Measurements from ENCODE around the gene PHEX. TPM values are rescaled to one million over a fixed set of nuclear protein-coding genes. Genes with fewer than 3 reads are reported as not detected.

PHEX gene
- total RNA-seq, 1 donor: 1.4 TPM

- H3K36me3 ChIP-seq (ENCODE audit: insufficient read depth, low read length): no peaks in the 10 kb centered on the region
- H3K27ac ChIP-seq (ENCODE audit: low read depth, low read length): peak overlapping the region; percentile 83
- no peak overlapping the region for H2AFZ ChIP-seq (ENCODE audit: low read length)
- H3K4me1 ChIP-seq (ENCODE audit: insufficient read depth, low read length): peaks cover 17% of the 10 kb centered on the region
- TF ChIP-seq, protein P1, sequence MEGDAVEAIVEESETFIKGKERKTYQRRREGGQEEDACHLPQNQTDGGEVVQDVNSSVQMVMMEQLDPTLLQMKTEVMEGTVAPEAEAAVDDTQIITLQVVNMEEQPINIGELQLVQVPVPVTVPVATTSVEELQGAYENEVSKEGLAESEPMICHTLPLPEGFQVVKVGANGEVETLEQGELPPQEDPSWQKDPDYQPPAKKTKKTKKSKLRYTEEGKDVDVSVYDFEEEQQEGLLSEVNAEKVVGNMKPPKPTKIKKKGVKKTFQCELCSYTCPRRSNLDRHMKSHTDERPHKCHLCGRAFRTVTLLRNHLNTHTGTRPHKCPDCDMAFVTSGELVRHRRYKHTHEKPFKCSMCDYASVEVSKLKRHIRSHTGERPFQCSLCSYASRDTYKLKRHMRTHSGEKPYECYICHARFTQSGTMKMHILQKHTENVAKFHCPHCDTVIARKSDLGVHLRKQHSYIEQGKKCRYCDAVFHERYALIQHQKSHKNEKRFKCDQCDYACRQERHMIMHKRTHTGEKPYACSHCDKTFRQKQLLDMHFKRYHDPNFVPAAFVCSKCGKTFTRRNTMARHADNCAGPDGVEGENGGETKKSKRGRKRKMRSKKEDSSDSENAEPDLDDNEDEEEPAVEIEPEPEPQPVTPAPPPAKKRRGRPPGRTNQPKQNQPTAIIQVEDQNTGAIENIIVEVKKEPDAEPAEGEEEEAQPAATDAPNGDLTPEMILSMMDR (IDR thresholded peaks at IDR 0.05; ENCODE audit: extremely low read depth, low read depth, low read length): no peak
- no peaks in the 10 kb centered on the region for H3K27me3 ChIP-seq (ENCODE audit: insufficient read depth, low read length)
- H3K4me2 ChIP-seq (ENCODE audit: insufficient read depth, low read length): peak overlapping the region; percentile 68
- no peaks in the 10 kb centered on the region for H3K79me2 ChIP-seq (ENCODE audit: insufficient read depth, low read length)
- no peaks in the 10 kb centered on the region for H3K9me3 ChIP-seq (ENCODE audit: low read depth, low read length)
- no peak overlapping the region for H3K4me3 ChIP-seq (ENCODE audit: insufficient read depth, low read length)
- peak; percentile 37 for DNase-seq (ENCODE audit: insufficient read length, low spot score, missing footprints)
- H4K20me1 ChIP-seq (ENCODE audit: insufficient read depth, low read length): no peaks in the 10 kb centered on the region
Observed at GRCh38 chrX:22135171-22135711, 103.1 kb downstream of the PHEX start.

DNA sequence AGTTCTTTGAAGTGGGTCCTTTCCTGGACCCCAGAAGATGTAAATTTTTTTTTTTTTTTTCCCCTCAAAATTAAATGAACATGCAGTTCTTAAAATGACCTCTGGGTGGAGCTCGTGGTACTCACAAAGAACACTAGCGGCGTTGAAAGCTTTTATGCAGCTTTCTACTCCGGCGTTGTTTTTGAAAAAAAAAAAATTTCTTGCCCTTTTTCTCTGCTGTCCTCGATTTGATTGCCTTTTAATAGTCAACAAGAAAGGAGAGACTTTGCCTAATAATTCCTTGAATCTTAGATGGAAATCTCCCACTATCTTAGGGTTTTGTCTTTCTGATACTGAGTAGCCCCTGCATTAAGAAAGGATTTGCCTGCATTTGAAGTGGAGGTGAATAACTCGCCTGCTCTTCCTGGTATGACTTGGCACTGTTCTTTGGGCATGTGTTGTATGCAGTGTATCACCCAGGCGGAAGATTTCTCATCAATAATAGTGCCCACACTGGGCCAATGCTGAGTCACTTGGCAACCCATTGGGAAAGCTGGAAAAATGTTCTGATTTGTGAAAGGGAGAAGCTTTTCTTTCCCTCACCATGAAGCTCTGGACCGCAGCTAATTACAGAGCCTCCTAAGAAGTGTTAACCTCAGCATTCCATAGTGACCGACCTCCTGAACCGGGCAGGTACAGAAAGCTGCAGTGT is 104.0 kb downstream of the PHEX start:
- Histone ChIP-seq H3K36me3 (ENCODE audit: insufficient read depth, low read length) (no peaks in the 10 kb centered on the region), H3K79me2 (ENCODE audit: insufficient read depth, low read length) (no peaks in the 10 kb centered on the region), H3K27me3 (ENCODE audit: insufficient read depth, low read length) (no peaks in the 10 kb centered on the region), H3K9me3 (ENCODE audit: low read depth, low read length) (no peaks in the 10 kb centered on the region), H4K20me1 (ENCODE audit: insufficient read depth, low read length) (no peaks in the 10 kb centered on the region), H3K4me2 (ENCODE audit: insufficient read depth, low read length) (peak overlapping the region; percentile 54), H3K4me3 (ENCODE audit: insufficient read depth, low read length) (peak overlapping the region; percentile 26), H2AFZ (ENCODE audit: low read length) (peak overlapping the region; percentile 21), H3K27ac (ENCODE audit: low read depth, low read length) (peak overlapping the region; percentile 83), H3K4me1 (ENCODE audit: insufficient read depth, low read length) (peaks cover 17% of the 10 kb centered on the region)
- DNase-seq (ENCODE audit: insufficient read length, low spot score, missing footprints): peak; percentile 78
- TF ChIP-seq, protein P1 (IDR thresholded peaks at IDR 0.05; ENCODE audit: extremely low read depth, low read depth, low read length): peak; percentile 78

GRCh38 chrX:22136711-22137110 is 104.6 kb downstream of the PHEX start:
- H3K4me2 ChIP-seq (ENCODE audit: insufficient read depth, low read length): peak overlapping the region; percentile 54
- TF ChIP-seq, protein P1 (IDR thresholded peaks at IDR 0.05; ENCODE audit: extremely low read depth, low read depth, low read length): no peak

GRCh38 chrX:22139822-22140221 is 107.7 kb downstream of the PHEX start:
- Histone ChIP-seq H3K36me3 (ENCODE audit: insufficient read depth, low read length) (no peaks in the 10 kb centered on the region), H2AFZ (ENCODE audit: low read length) (no peak overlapping the region), H3K4me2 (ENCODE audit: insufficient read depth, low read length) (no peak overlapping the region), H3K79me2 (ENCODE audit: insufficient read depth, low read length) (no peaks in the 10 kb centered on the region), H3K4me1 (ENCODE audit: insufficient read depth, low read length) (peaks cover 13% of the 10 kb centered on the region), H4K20me1 (ENCODE audit: insufficient read depth, low read length) (no peaks in the 10 kb centered on the region), H3K27me3 (ENCODE audit: insufficient read depth, low read length) (no peaks in the 10 kb centered on the region), H3K4me3 (ENCODE audit: insufficient read depth, low read length) (no peak overlapping the region), H3K27ac (ENCODE audit: low read depth, low read length) (no peak overlapping the region), H3K9me3 (ENCODE audit: low read depth, low read length) (no peaks in the 10 kb centered on the region)
- DNase-seq (ENCODE audit: insufficient read length, low spot score, missing footprints): no peak
- TF ChIP-seq, protein P1 (IDR thresholded peaks at IDR 0.05; ENCODE audit: extremely low read depth, low read depth, low read length): no peak

More at GRCh38 chrX:22136711-22137110, 104.6 kb downstream of the PHEX start:
- no peaks in the 10 kb centered on the region for H3K9me3 ChIP-seq (ENCODE audit: low read depth, low read length)
- H2AFZ ChIP-seq (ENCODE audit: low read length): peak overlapping the region; percentile 21
- H4K20me1 ChIP-seq (ENCODE audit: insufficient read depth, low read length): no peaks in the 10 kb centered on the region
- H3K27ac ChIP-seq (ENCODE audit: low read depth, low read length): peak overlapping the region; percentile 83
- H3K4me1 ChIP-seq (ENCODE audit: insufficient read depth, low read length): peaks cover 17% of the 10 kb centered on the region
- peak overlapping the region; percentile 26 for H3K4me3 ChIP-seq (ENCODE audit: insufficient read depth, low read length)
- no peaks in the 10 kb centered on the region for H3K36me3 ChIP-seq (ENCODE audit: insufficient read depth, low read length)
- no peaks in the 10 kb centered on the region for H3K79me2 ChIP-seq (ENCODE audit: insufficient read depth, low read length)
- H3K27me3 ChIP-seq (ENCODE audit: insufficient read depth, low read length): no peaks in the 10 kb centered on the region
- DNase-seq (ENCODE audit: insufficient read length, low spot score, missing footprints): no peak
